Measurements from ENCODE around the gene C2CD4C. TPM values are rescaled to one million over a fixed set of nuclear protein-coding genes. Genes with fewer than 3 reads are reported as not detected.

The C2CD4C gene
- total and polyA plus RNA-seq, 10 of the 15 experiments (the other 5 are each of a cell fraction or from before 2014, with no cell fraction given) = not detected

GRCh38 chr19:375395-376110, 33.4 kb downstream of the C2CD4C start (continued):
- TF ChIP-seq EGR1 (IDR thresholded peaks at IDR 0.05; ENCODE audit: borderline replicate concordance in 1 of 2, low read depth in 2 of 2, low read length in 2 of 2) (no peak), RBBP5 (conservative IDR thresholded peaks at IDR 0.05) (no peak), ZBTB4 (CRISPR knock-in tag; IDR thresholded peaks at IDR 0.05) (no peak), TAF1 (IDR thresholded peaks at IDR 0.05; ENCODE audit: borderline replicate concordance, low read depth, low read length) (no peak)

GRCh38 chr19:374886-375235, 34.1 kb downstream of the C2CD4C start:
- no peak for FAIRE-seq
- no TSS peak for BruUV-seq (replicated peaks)
- CTCF ChIA-PET = no interaction called here
- H3K27ac ChIP-seq (ENCODE audit: control insufficient read depth, insufficient read depth) = no peak overlapping the region
- no peak for ATAC-seq
- no peak overlapping the region for H3K4me2 ChIP-seq (ENCODE audit: control insufficient read depth, insufficient read depth)
- RAD21 ChIA-PET (ENCODE audit: unreplicated experiment) = no interaction called here
- POLR2A ChIA-PET = no interaction called here
- no peaks in the 10 kb centered on the region for H3K79me2 ChIP-seq (ENCODE audit: control insufficient read depth, insufficient read depth, low read length)
- H3K27me3 ChIP-seq (replicated peaks in 1 of 2; ENCODE audit: control insufficient read depth in 2 of 2, insufficient read depth in 2 of 2, low read length in 1 of 2) = no peaks in the 10 kb centered on the region
- 70% methylated on average over 12 of the region's 17 CpGs for WGBS (ENCODE audit: insufficient coverage, insufficient replicate concordance, low lambda C conversion rate, missing lambda C conversion rate)
- in situ Hi-C loops (cut with MboI) = no loop called here
- no peak for DNase-seq (ENCODE audit: low read depth, low spot score)
- no peak overlapping the region for H3K4me3 ChIP-seq
- no peaks in the 10 kb centered on the region for H4K20me1 ChIP-seq (ENCODE audit: control insufficient read depth, insufficient read depth)
- SMC1A ChIA-PET (ENCODE audit: uncharacterized antibody, unreplicated experiment) = no interaction called here
- no peaks in the 10 kb centered on the region for H3K4me1 ChIP-seq (ENCODE audit: control insufficient read depth, insufficient read depth, low read length)
- H3K9ac ChIP-seq (ENCODE audit: control insufficient read depth, insufficient read depth, low read length) = no peak overlapping the region
- intact Hi-C loops (cut with micrococcal nuclease; ENCODE audit: unreplicated experiment) = no loop called here
- no peaks in the 10 kb centered on the region for H3K9me3 ChIP-seq (replicated peaks; ENCODE audit: control insufficient read depth, insufficient read depth, low read length)
- H2AFZ ChIP-seq (ENCODE audit: control insufficient read depth, low read depth, low read length) = no peak overlapping the region
- H3K36me3 ChIP-seq (ENCODE audit: control insufficient read depth in 2 of 2, insufficient read depth in 2 of 2, low read length in 1 of 2) = no peaks in the 10 kb centered on the region
- TF ChIP-seq GATAD2B (conservative IDR thresholded peaks at IDR 0.05; ENCODE audit: low read depth) = no peak
- TF ChIP-seq BRCA1 (IDR thresholded peaks at IDR 0.05; ENCODE audit: low read depth, low read length) = no peak
- no peak for TF ChIP-seq ZBTB33 (IDR thresholded peaks at IDR 0.05)
- TF ChIP-seq IRF5 (IDR thresholded peaks at IDR 0.05; ENCODE audit: borderline replicate concordance) = no peak
- no peak for TF ChIP-seq GABPA (IDR thresholded peaks at IDR 0.05; ENCODE audit: low read depth)
- TF ChIP-seq ZSCAN29 (IDR thresholded peaks at IDR 0.05) = no peak
- TF ChIP-seq TCF7 (IDR thresholded peaks at IDR 0.05; ENCODE audit: borderline replicate concordance) = no peak
- TF ChIP-seq YBX1 (IDR thresholded peaks at IDR 0.05) = no peak
- no peak for TF ChIP-seq CHD2 (IDR thresholded peaks at IDR 0.05; ENCODE audit: borderline replicate concordance, low read depth, low read length)
- no peak for TF ChIP-seq EZH2 (IDR thresholded peaks at IDR 0.05; ENCODE audit: borderline replicate concordance, control insufficient read depth, low read depth, low read length)
- no peak for TF ChIP-seq STAT1 (conservative IDR thresholded peaks at IDR 0.05)
- no peak for TF ChIP-seq EP300 (IDR thresholded peaks at IDR 0.05; ENCODE audit: borderline replicate concordance in 1 of 2, control insufficient read depth in 1 of 2, low read depth in 2 of 2, low read length in 2 of 2)
- TF ChIP-seq NFXL1 (IDR thresholded peaks at IDR 0.05; ENCODE audit: borderline replicate concordance) = no peak
- no peak for TF ChIP-seq POLR2A (IDR thresholded peaks at IDR 0.05; ENCODE audit: low read depth, low read length)
